Measurements from ENCODE around the gene PKHD1. TPM values are rescaled to one million over a fixed set of nuclear protein-coding genes. Genes with fewer than 3 reads are reported as not detected.

Gene PKHD1
- total RNA-seq, 2 donors from 2014 or later: 33.3 to 53.4 TPM

- intact Hi-C loops (cut with DNase I): no loop called here
- H3K27me3 ChIP-seq: no peaks in the 10 kb centered on the region
- TF ChIP-seq CTCF (IDR thresholded peaks at IDR 0.05) (no peak), POLR2A (IDR thresholded peaks at IDR 0.05) (no peak)
These were observed 21.8 kb downstream of the PKHD1 start for GRCh38 chr6:52065621-52066020.

GRCh38 chr6:52063584-52064344 is 23.6 kb downstream of the PKHD1 start:
- no peaks in the 10 kb centered on the region for H3K27me3 ChIP-seq
- peaks cover 17% of the 10 kb centered on the region for H3K4me1 ChIP-seq
- DNase-seq (peak; percentile 43 to 64 (median 52)), ATAC-seq (peak; percentile 86)
- H3K9me3 ChIP-seq: no peaks in the 10 kb centered on the region
- intact Hi-C loops (cut with DNase I): no loop called here
- H3K4me3 ChIP-seq: no peak overlapping the region
- H3K36me3 ChIP-seq (replicated peaks in 1 of 2; ENCODE audit: insufficient read depth in 1 of 2, low read depth in 2 of 2): no peaks in the 10 kb centered on the region
- TF ChIP-seq CTCF (IDR thresholded peaks at IDR 0.05): peak in 6 of 7 experiments; percentile 22 to 65 (median 52)
- TF ChIP-seq POLR2A (IDR thresholded peaks at IDR 0.05): no peak
- WGBS, 2 donors: 11 to 32% methylated on average over 5 of the region's 5 CpGs
- peak overlapping the region in 2 of 4 donors; percentile 34 to 39 for H3K27ac ChIP-seq

More at GRCh38 chr6:52065621-52066020, 21.8 kb downstream of the PKHD1 start:
- H3K36me3 ChIP-seq (replicated peaks in 1 of 2; ENCODE audit: insufficient read depth in 1 of 2, low read depth in 2 of 2): peaks cover 0 to 1% of the 10 kb centered on the region in 2 donors
- no peak overlapping the region for H3K4me3 ChIP-seq
- peaks cover 17% of the 10 kb centered on the region for H3K4me1 ChIP-seq
- no peak overlapping the region for H3K27ac ChIP-seq
- no peaks in the 10 kb centered on the region for H3K9me3 ChIP-seq
- DNase-seq (no peak), ATAC-seq (no peak)

- Histone ChIP-seq H3K36me3 (replicated peaks in 1 of 2; ENCODE audit: insufficient read depth in 1 of 2, low read depth in 2 of 2) (no peaks in the 10 kb centered on the region), H3K27ac (no peak overlapping the region), H3K9me3 (no peaks in the 10 kb centered on the region), H3K4me3 (no peak overlapping the region), H3K27me3 (no peaks in the 10 kb centered on the region), H3K4me1 (peaks cover 17% of the 10 kb centered on the region)
- DNase-seq (no peak), ATAC-seq (no peak)
- 73 to 83% methylated on average over 3 of the region's 3 CpGs for WGBS, 2 donors
- intact Hi-C loops (cut with DNase I): no loop called here
- TF ChIP-seq CTCF (IDR thresholded peaks at IDR 0.05) (no peak), POLR2A (IDR thresholded peaks at IDR 0.05) (no peak)
These were observed 25.9 kb downstream of the PKHD1 start for GRCh38 chr6:52061481-52061880.

GRCh38 chr6:52059821-52060220 is 27.6 kb downstream of the PKHD1 start:
- H3K4me3 ChIP-seq: no peak overlapping the region
- H3K36me3 ChIP-seq (replicated peaks in 1 of 2; ENCODE audit: insufficient read depth in 1 of 2, low read depth in 2 of 2): no peaks in the 10 kb centered on the region
- peaks cover 17% of the 10 kb centered on the region for H3K4me1 ChIP-seq
- no peak for TF ChIP-seq POLR2A (IDR thresholded peaks at IDR 0.05)
- no peak for TF ChIP-seq CTCF (IDR thresholded peaks at IDR 0.05)
- DNase-seq (no peak), ATAC-seq (no peak)
- intact Hi-C loops (cut with DNase I): no loop called here
- no peaks in the 10 kb centered on the region for H3K27me3 ChIP-seq
- 45 to 54% methylated on average over 1 of the region's 1 CpG for WGBS, 2 donors
- H3K27ac ChIP-seq: no peak overlapping the region
- no peaks in the 10 kb centered on the region for H3K9me3 ChIP-seq

- Histone ChIP-seq H3K4me1 (no peaks in the 10 kb centered on the region), H3K27ac (no peak overlapping the region), H3K9me3 (no peaks in the 10 kb centered on the region), H3K36me3 (replicated peaks in 1 of 2; ENCODE audit: insufficient read depth in 1 of 2, low read depth in 2 of 2) (no peaks in the 10 kb centered on the region), H3K4me3 (no peak overlapping the region), H3K27me3 (no peaks in the 10 kb centered on the region)
- intact Hi-C loops (cut with DNase I): no loop called here
- no peak for TF ChIP-seq CTCF (IDR thresholded peaks at IDR 0.05)
- ATAC-seq: no peak
- DNase-seq: no peak
- WGBS, 2 donors: 60 to 73% methylated on average over 7 of the region's 7 CpGs
These were observed 32.0 kb downstream of the PKHD1 start for GRCh38 chr6:52055451-52055850.

Measured in body of pancreas (tissue), 4 donors.